Chondrocyte (in vitro differentiated cells): ENCODE data around the gene HSPA2. TPM values are rescaled to one million over a fixed set of nuclear protein-coding genes. Genes with fewer than 3 reads are reported as not detected.
"Not testable (repeated sequence)": the region's sequence is repeated elsewhere in the genome, so short reads cannot be mapped to it uniquely, and the experiment has no call there.

ENCODE experiments used
- DNase-seq: peaks from one replicate; pipeline ENCODE4 v3.0.0; 2021; ENCODE audit warnings: mixed read lengths, low spot score
- H3K27ac Mint-ChIP-seq: one replicate; pipeline ENCODE4 v1.8.0; 2021; ENCODE audit warnings: mild to moderate bottlenecking, moderate library complexity, mixed read lengths; ENCODE audit not compliant: unreplicated experiment
- H3K27me3 Mint-ChIP-seq: 2 replicates; pipeline ENCODE4 v1.8.0; 2021; ENCODE audit warnings: low read depth, mixed read lengths
- H3K36me3 Mint-ChIP-seq: 2 replicates; pipeline ENCODE4 v1.8.0; 2021; ENCODE audit warnings: low read depth, mixed read lengths
- H3K4me1 Mint-ChIP-seq: 2 replicates; pipeline ENCODE4 v1.8.0; 2021; ENCODE audit warnings: low read depth, mild to moderate bottlenecking, mixed read lengths
- H3K4me3 Mint-ChIP-seq: one replicate; pipeline ENCODE4 v1.8.0; 2021; ENCODE audit warnings: mild to moderate bottlenecking, moderate library complexity, mixed read lengths; ENCODE audit not compliant: unreplicated experiment
- H3K9me3 Mint-ChIP-seq: 2 replicates; pipeline ENCODE4 v1.8.0; 2021; ENCODE audit warnings: low read depth, mixed read lengths
- CTCF ChIP-seq: fragments of 200-600 bp; sonication (generic); IDR thresholded peaks from 2 replicates; pipeline ENCODE4 v1.5.0; 2021; ENCODE audit warnings: antibody characterized with exemption, mild to moderate bottlenecking, moderate library complexity
- total RNA-seq: library from RNA; stranded (reverse); gene quantifications from 3 replicates; pipeline ENCODE4 v1.2.1, GENCODE V29; 2021

HSPA2 gene
- total RNA-seq, 1 donor from 2014 or later = 1.7 TPM

- no peak for DNase-seq
- H3K36me3 Mint-ChIP-seq = no peaks in the 10 kb centered on the region
- no peak for TF ChIP-seq CTCF
- H3K4me1 Mint-ChIP-seq = no peaks in the 10 kb centered on the region
- no peaks in the 10 kb centered on the region for H3K27me3 Mint-ChIP-seq
- no peak overlapping the region for H3K27ac Mint-ChIP-seq
- H3K4me3 Mint-ChIP-seq = no peak overlapping the region
- H3K9me3 Mint-ChIP-seq = no peaks in the 10 kb centered on the region
Observed at GRCh38 chr14:64556526-64556925, 16.0 kb downstream of the HSPA2 start.

- not testable (repeated sequence) for H3K36me3 Mint-ChIP-seq, H3K9me3 Mint-ChIP-seq, DNase-seq, H3K4me1 Mint-ChIP-seq, H3K27me3 Mint-ChIP-seq, H3K4me3 Mint-ChIP-seq, H3K27ac Mint-ChIP-seq
Observed at GRCh38 chr14:64558216-64558615, 17.7 kb downstream of the HSPA2 start.

DNA sequence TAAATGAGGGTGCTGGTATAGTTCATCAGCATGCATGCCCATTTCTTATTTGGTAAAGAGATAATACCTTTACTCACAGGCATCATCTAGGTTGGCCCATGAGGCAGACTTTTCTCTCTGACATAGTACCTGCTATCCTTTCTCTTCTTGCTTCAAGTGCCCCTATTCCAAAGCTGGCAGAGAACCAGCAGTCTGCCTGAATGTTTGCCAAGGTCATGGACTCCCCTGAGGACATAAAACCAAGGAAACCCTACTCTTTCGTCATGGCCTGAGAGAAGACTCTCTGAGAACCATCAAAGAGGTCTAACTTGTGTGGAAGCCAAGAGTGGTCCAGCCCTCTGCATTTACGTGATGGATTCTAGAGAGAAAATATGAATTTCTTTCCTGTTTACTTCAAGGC, 21.1 kb downstream of the HSPA2 start:
- Mint-ChIP-seq H3K27me3 (no peaks in the 10 kb centered on the region), H3K27ac (no peak overlapping the region), H3K4me1 (peaks cover 13% of the 10 kb centered on the region), H3K9me3 (no peaks in the 10 kb centered on the region), H3K36me3 (no peaks in the 10 kb centered on the region), H3K4me3 (no peak overlapping the region)
- TF ChIP-seq CTCF = no peak
- DNase-seq = no peak

DNA sequence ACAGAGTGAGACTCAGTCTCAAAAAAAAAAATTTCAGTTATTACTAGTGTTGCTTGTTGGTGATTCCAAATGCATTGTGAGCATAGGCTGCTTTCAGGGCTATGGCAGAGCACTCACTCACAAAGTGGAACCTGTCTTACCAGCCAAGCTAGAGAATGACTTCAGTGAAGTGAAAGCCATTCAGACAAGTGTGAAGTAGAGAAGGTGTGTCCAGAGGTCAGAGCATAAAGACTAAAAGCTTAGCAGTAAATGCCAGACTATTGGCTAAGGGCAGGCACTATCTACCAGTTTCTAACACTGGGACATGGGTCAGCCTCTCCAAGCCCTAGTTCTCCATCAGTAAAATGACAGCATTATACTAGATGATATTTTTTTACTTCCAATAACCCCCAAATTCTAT, 21.9 kb downstream of the HSPA2 start:
- H3K27ac Mint-ChIP-seq = no peak overlapping the region
- H3K9me3 Mint-ChIP-seq = no peaks in the 10 kb centered on the region
- H3K4me3 Mint-ChIP-seq = no peak overlapping the region
- TF ChIP-seq CTCF = no peak
- no peaks in the 10 kb centered on the region for H3K36me3 Mint-ChIP-seq
- H3K27me3 Mint-ChIP-seq = no peaks in the 10 kb centered on the region
- DNase-seq = no peak
- H3K4me1 Mint-ChIP-seq = peaks cover 21% of the 10 kb centered on the region

- H3K4me3 Mint-ChIP-seq = no peak overlapping the region
- H3K36me3 Mint-ChIP-seq = no peaks in the 10 kb centered on the region
- H3K4me1 Mint-ChIP-seq = peaks cover 28% of the 10 kb centered on the region
- H3K27ac Mint-ChIP-seq = no peak overlapping the region
- DNase-seq = no peak
- no peaks in the 10 kb centered on the region for H3K27me3 Mint-ChIP-seq
- no peaks in the 10 kb centered on the region for H3K9me3 Mint-ChIP-seq
- TF ChIP-seq CTCF = no peak
Observed at GRCh38 chr14:64563696-64564095, 23.2 kb downstream of the HSPA2 start.

DNA sequence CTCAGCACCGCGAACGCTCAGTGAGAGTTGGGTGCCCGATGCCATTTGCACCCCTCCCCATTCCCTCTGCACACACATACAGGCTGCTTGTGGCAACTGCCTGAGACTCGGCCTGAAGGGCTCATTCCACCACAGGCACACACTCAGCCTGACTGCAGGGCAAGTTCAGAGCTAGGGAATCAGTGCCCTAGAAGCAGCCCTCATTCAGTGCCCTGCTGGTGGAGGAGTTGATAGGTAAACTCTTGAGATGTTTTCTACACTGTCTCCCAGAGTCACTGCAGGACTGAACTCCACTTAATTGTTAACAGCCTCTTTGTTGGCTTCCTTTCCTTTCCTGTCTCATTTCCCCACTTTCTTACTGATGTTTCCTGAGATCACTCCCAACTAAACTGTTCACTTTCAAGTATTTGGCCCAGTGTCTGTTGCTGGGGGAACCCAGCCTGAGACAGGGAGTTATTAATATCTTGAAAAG, 26.1 kb downstream of the HSPA2 start:
- Mint-ChIP-seq H3K4me1 (peaks cover 36% of the 10 kb centered on the region), H3K9me3 (no peaks in the 10 kb centered on the region), H3K36me3 (no peaks in the 10 kb centered on the region), H3K27ac (peak overlapping the region; percentile 79), H3K27me3 (no peaks in the 10 kb centered on the region), H3K4me3 (no peak overlapping the region)
- peak; percentile 8 for TF ChIP-seq CTCF
- DNase-seq = no peak
